GM21717 (cell line): ENCODE measurements around the gene IKBKG.
"Not testable (repeated sequence)": the region's sequence is repeated elsewhere in the genome, so short reads cannot be mapped to it uniquely, and the experiment has no call there.

Source experiments
- ATAC-seq: cut with Tn5 transposase; IDR thresholded peaks from one replicate; pipeline ENCODE4 v1.9.1; 2021; ENCODE audit warnings: mild to moderate bottlenecking, moderate library complexity; ENCODE audit not compliant: unreplicated experiment

The IKBKG gene

GRCh38 chrX:154525606-154526490 is 21.6 kb upstream of the IKBKG start:
- no peak for ATAC-seq

GRCh38 chrX:154526901-154527675 is 20.3 kb upstream of the IKBKG start:
- ATAC-seq = peak; percentile 68

- ATAC-seq = no peak
Observed at GRCh38 chrX:154529206-154529612, 18.2 kb upstream of the IKBKG start.

- no peak for ATAC-seq
Observed at GRCh38 chrX:154530286-154530685, 17.1 kb upstream of the IKBKG start.

- no peak for ATAC-seq
Observed at GRCh38 chrX:154531626-154532025, 15.8 kb upstream of the IKBKG start.

- ATAC-seq = no peak
Observed at GRCh38 chrX:154532690-154533089, 14.7 kb upstream of the IKBKG start.

GRCh38 chrX:154534526-154535322 is 12.7 kb upstream of the IKBKG start:
- peak; percentile 87 for ATAC-seq

GRCh38 chrX:154535892-154536291 is 11.5 kb upstream of the IKBKG start:
- ATAC-seq = no peak

GRCh38 chrX:154539077-154539476 is 8.3 kb upstream of the IKBKG start:
- no peak for ATAC-seq

GRCh38 chrX:154540365-154540764 is 7.1 kb upstream of the IKBKG start:
- ATAC-seq = not testable (repeated sequence)

- ATAC-seq = no peak
Observed at GRCh38 chrX:154540897-154541535, 6.4 kb upstream of the IKBKG start.

GRCh38 chrX:154541589-154541895 is 5.9 kb upstream of the IKBKG start:
- no peak for ATAC-seq

- ATAC-seq = no peak
Observed at GRCh38 chrX:154541896-154542722, 5.3 kb upstream of the IKBKG start.

- no peak for ATAC-seq
Observed at GRCh38 chrX:154542723-154543424, 4.5 kb upstream of the IKBKG start.

GRCh38 chrX:154545673-154546274 is 1.6 kb upstream of the IKBKG start:
- no peak for ATAC-seq

GRCh38 chrX:154546354-154547244 is 821 bp upstream of the IKBKG start, which contains the start of gene G6PD:
G6PD (minus strand) TSS chrX:154546846; CDS start chrX:154546155, 691 bp downstream.
- ATAC-seq = peak; percentile 43

GRCh38 chrX:154548028-154548316 is 552 bp downstream of the IKBKG start:
- ATAC-seq = no peak

GRCh38 chrX:154549766-154550165 is 2.3 kb downstream of the IKBKG start:
- ATAC-seq = no peak
